K562 (cell line): Measurements from ENCODE around the gene TRAPPC12. TPM values are rescaled to one million over a fixed set of nuclear protein-coding genes. Genes with fewer than 3 reads are reported as not detected.

Experiments used
- ATAC-seq: fragments of 200-7000 bp; cut with Tn5 transposase; 3 replicates; pipeline ENCODE4 v1.9.1; 2020; ENCODE audit warnings: moderate library complexity
- BruUV-seq: library from RNA; stranded (reverse); fragments of 400-500 nt; replicated peaks from 2 replicates; lab custom pipeline; 2021; lab: Mats Ljungman, UMichigan
- CTCF ChIA-PET: fragments of 300-600 bp; formaldehyde crosslinking; extraction: SDS; loops from one replicate; lab custom pipeline; 2021; ENCODE audit warnings: low intra/inter-chr PET ratio; lab: Yijun Ruan, JAX
- POLR2A ChIA-PET: fragments of 300-600, 350-650 bp; sonication (Branson Sonifier 250); formaldehyde crosslinking; extraction: SDS; loops from one replicate; lab custom pipeline; 2021; ENCODE audit warnings: antibody characterized with exemption, inconsistent platforms; lab: Yijun Ruan, JAX
- DNase-seq, 4 experiments: peaks; one replicate each; pipeline versions ENCODE4 v3.0.0 to v3.0.0-alpha.2; 2011 to 2018; ENCODE audit warnings: low spot score in 3 of 4, mixed read lengths in 3 of 4; ENCODE audit errors: extremely low read depth in 1 of 4
- FAIRE-seq: peaks from 2 replicates; lab custom pipeline; 2011; peaks lifted over from hg19 to GRCh38; lab: Jason Lieb, UNC
- H2AFZ ChIP-seq: 2 replicates; pipeline ENCODE4 v1.6.0; 2011; ENCODE audit warnings: low read depth, low read length, control low read depth, inconsistent platforms
- H3K27ac ChIP-seq: fragments of 200-600 bp; 3 replicates; pipeline ENCODE4 v1.8.0; 2011; ENCODE audit warnings: low read depth, mild to moderate bottlenecking, control low read depth, inconsistent platforms, low read length, moderate library complexity, mixed read lengths; ENCODE audit errors: extremely low read depth
- H3K27me3 ChIP-seq, 2 experiments: fragments of 300-600 bp in 1 of 2; 2 replicates in 1 of 2; 3 replicates in 1 of 2; pipeline versions ENCODE4 v1.6.0 to v1.8.0; 2011; ENCODE audit warnings: inconsistent platforms in 2 of 2, low read length in 2 of 2, mild to moderate bottlenecking in 1 of 2, mixed read lengths in 1 of 2, moderate library complexity in 1 of 2; ENCODE audit not compliant: control insufficient read depth in 2 of 2, insufficient read depth in 2 of 2
- H3K36me3 ChIP-seq: fragments of 300-600 bp; 3 replicates; pipeline ENCODE4 v1.8.0; 2011; ENCODE audit warnings: mild to moderate bottlenecking, low read length, inconsistent platforms; ENCODE audit not compliant: control insufficient read depth, insufficient read depth
- H3K4me1 ChIP-seq, 2 experiments: fragments of 200-600 bp in 1 of 2; replicated peaks in 1 of 2; 2 replicates in 1 of 2; 3 replicates in 1 of 2; pipeline versions ENCODE4 v1.5.1 to v1.8.0; 2011; ENCODE audit warnings: inconsistent platforms in 2 of 2, low read length in 2 of 2, mild to moderate bottlenecking in 1 of 2, mixed read lengths in 1 of 2, moderate library complexity in 1 of 2; ENCODE audit not compliant: control insufficient read depth in 2 of 2, insufficient read depth in 2 of 2
- H3K4me2 ChIP-seq: 2 replicates; pipeline ENCODE4 v1.6.1; 2011; ENCODE audit warnings: low read length, control low read depth, inconsistent platforms, mixed read lengths; ENCODE audit not compliant: insufficient read depth
- H3K4me3 ChIP-seq: fragments of 200-600 bp; sonication (generic), shearing (Covaris generic); 2 replicates; pipeline ENCODE4 v1.5.1; 2016; ENCODE audit warnings: control low read depth, inconsistent platforms
- H3K79me2 ChIP-seq: fragments of 200-600 bp; 3 replicates; pipeline ENCODE4 v1.8.0; 2011; ENCODE audit warnings: low read length, inconsistent platforms; ENCODE audit not compliant: control insufficient read depth, insufficient read depth
- H3K9ac ChIP-seq, 2 experiments: 2 replicates each; pipeline versions ENCODE4 v1.6.0 to v1.6.1; 2011; ENCODE audit warnings: low read depth in 2 of 2, low read length in 2 of 2, control low read depth in 1 of 2, inconsistent platforms in 1 of 2, mild to moderate bottlenecking in 1 of 2, mixed read lengths in 1 of 2; ENCODE audit not compliant: insufficient read depth in 1 of 2
- H3K9me1 ChIP-seq: one replicate; pipeline ENCODE4 v1.6.0; 2011; ENCODE audit warnings: inconsistent platforms, mild to moderate bottlenecking, low read length, moderate library complexity; ENCODE audit not compliant: control insufficient read depth, insufficient read depth
- H3K9me3 ChIP-seq: replicated peaks from 2 replicates; pipeline ENCODE4 v1.5.1; 2011; ENCODE audit warnings: low read depth, low read length, inconsistent platforms; ENCODE audit not compliant: control insufficient read depth, insufficient read depth
- H4K20me1 ChIP-seq: replicated peaks from 2 replicates; pipeline ENCODE4 v1.6.1; 2011; ENCODE audit warnings: low read length, inconsistent platforms, mixed read lengths; ENCODE audit not compliant: control insufficient read depth, insufficient read depth
- BACH1 ChIP-seq: fragments of 200-800 bp; sonication (Bioruptor generic); IDR thresholded peaks from 2 replicates; pipeline ENCODE4 v1.6.1; 2016; ENCODE audit warnings: missing genetic modification characterization, missing compliant biosample characterization
- HDAC2 ChIP-seq: fragments of 450-650 bp; IDR thresholded peaks from 2 replicates; pipeline ENCODE4 v1.6.1; 2016; ENCODE audit warnings: mild to moderate bottlenecking
- KDM4B ChIP-seq, 2 experiments: fragments of 450-650 bp in 1 of 2; sonication (generic) in 1 of 2; IDR thresholded peaks; 2 replicates each; pipeline ENCODE4 v1.6.1; 2016 to 2017; ENCODE audit warnings: borderline replicate concordance in 2 of 2, antibody characterized with exemption in 1 of 2, low read depth in 1 of 2, mild to moderate bottlenecking in 1 of 2
- NEUROD1 ChIP-seq: fragments of 150-350 bp; IDR thresholded peaks from 2 replicates; pipeline ENCODE4 v1.6.1; 2014; ENCODE audit warnings: borderline replicate concordance, low read length, low read depth; ENCODE audit not compliant: partially characterized antibody
- SAFB ChIP-seq: fragments of 200-400 bp; formaldehyde crosslinking; IDR thresholded peaks from 2 replicates; pipeline ENCODE4 v1.6.1; 2017; ENCODE audit warnings: low read depth, low read length, borderline replicate concordance
- SMARCA4 ChIP-seq: fragments of 450-650 bp; IDR thresholded peaks from 2 replicates; pipeline ENCODE4 v1.6.1; 2016
- STAT5B ChIP-seq: fragments of 250-450 bp; sonication (Bioruptor Pico); IDR thresholded peaks from 2 replicates; pipeline ENCODE4 v1.8.0; 2021; ENCODE audit warnings: mild to moderate bottlenecking, inconsistent platforms
- TRIM24 ChIP-seq, 2 experiments: fragments of 450-650 bp; IDR thresholded peaks; 2 replicates each; pipeline ENCODE4 v1.6.1; 2016
- ZNF239 ChIP-seq: fragments of 250-450 bp; sonication (Bioruptor Pico); IDR thresholded peaks from 2 replicates; pipeline ENCODE4 v1.4.0; 2020; ENCODE audit warnings: mild to moderate bottlenecking
- WGBS: fragments of 100-300 bp; shearing (Covaris generic); methylation state at CpG from one replicate; pipeline ENCODE4 v1.1.6; 2016; ENCODE audit warnings: low coverage, mixed read lengths; ENCODE audit not compliant: insufficient coverage; ENCODE audit errors: missing lambda C conversion rate; 5-methylcytosine and 5-hydroxymethylcytosine counted together
- in situ Hi-C: fragments of 300-500 bp; cut with MboI; formaldehyde crosslinking; loops from 4 replicates; pipeline ENCODE4 v1.15.0; 2018; ENCODE audit warnings: inconsistent platforms, mixed read lengths
- intact Hi-C: fragments of 100-400 bp; cut with micrococcal nuclease; formaldehyde crosslinking; loops from 2 replicates; pipeline ENCODE4 v1.14.2; 2022
- polyA plus RNA-seq, 8 experiments: library from polyadenylated mRNA; depleted of rRNA in 4 of 8; stranded (reverse) in 5 of 8; unstranded in 3 of 8; fragments of >200 nt; fragmentation: Nextera tagmentation in 2 of 8; fragmentation: Illumina TruSeq in 1 of 8; extraction: Ambion mirVana in 2 of 8; extraction: Trizol in 1 of 8; gene quantifications; 2 replicates each; pipeline versions ENCODE4 v1.2.1 to v1.2.3, GENCODE V29; 2011 to 2014; ENCODE audit warnings: inconsistent platforms in 1 of 8, missing spikeins in 1 of 8
- total RNA-seq, 7 experiments: library from RNA; depleted of rRNA in 6 of 7; stranded (reverse); fragments of >200 nt in 6 of 7; fragmentation: Illumina TruSeq in 2 of 7; extraction: Trizol in 2 of 7; gene quantifications; 2 replicates each; pipeline versions ENCODE4 v1.2.1 to v1.2.3, GENCODE V29; 2011 to 2021; ENCODE audit warnings: low replicate concordance in 1 of 7
- TF ChIP-seq, protein P1 (sequence below): fragments of 450-650 bp; IDR thresholded peaks from 2 replicates; pipeline ENCODE4 v1.6.1; 2016; ENCODE audit warnings: low read depth

The TRAPPC12 gene
- total and polyA plus RNA-seq, 9 of the 15 experiments (the other 6 are each of a cell fraction or from before 2014, with no cell fraction given): 8.0 to 75.2 (median 39.1) TPM

GRCh38 chr2:3517948-3518495, 138.5 kb downstream of the TRAPPC12 start (continued):
- TF ChIP-seq KDM4B (IDR thresholded peaks at IDR 0.05; ENCODE audit: borderline replicate concordance in 2 of 2, low read depth in 1 of 2): no peak

DNA sequence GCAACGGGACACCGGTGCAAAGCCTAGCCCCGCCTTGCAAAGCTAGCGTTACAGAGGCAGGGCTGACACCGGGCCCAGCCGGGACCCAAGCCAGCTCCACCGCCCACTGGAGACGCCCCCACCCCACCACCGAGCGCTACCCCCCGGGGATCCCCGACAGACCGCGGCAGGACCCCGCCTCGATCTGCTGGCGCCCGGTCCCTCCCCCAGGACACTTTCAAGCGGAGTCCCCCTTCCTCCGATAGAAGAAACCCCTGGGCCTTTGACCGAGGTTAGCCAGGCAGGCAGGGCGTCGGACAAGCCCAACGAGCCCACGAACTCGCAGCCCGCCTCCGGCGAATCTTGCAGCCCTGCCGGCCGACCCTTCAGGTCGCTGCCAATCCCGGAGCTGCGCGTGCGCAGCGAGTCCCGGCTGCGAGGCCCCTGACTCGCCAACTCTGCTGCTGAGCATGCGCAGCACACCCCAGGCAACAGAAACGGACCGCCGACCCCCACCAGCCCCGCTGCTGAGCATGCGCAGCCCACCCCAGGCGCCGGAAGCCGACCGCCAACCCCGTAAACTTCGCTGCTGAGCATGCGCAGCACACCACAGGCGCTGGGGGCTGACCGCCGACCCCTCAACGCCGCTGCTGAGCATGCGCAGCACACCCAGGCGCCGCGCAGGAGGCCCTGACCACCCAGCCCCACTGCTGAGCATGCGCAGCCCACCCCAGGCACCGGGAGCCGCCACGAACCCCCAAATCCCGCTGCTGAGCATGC, 139.2 kb downstream of the TRAPPC12 start:
- intact Hi-C loops (loop anchor here (2.0 kb wide), 2 partner anchors 56 to 82 kb away; partner anchors contain the start of gene RPS7), in situ Hi-C loops (no loop called here)
- CTCF ChIA-PET: interaction anchor here (0.8 kb wide), 1 partner anchor 29 kb away, joined by 3 read pairs; no protein-coding TSS in a partner anchor
- FAIRE-seq (peak; percentile 76), ATAC-seq (peak; percentile 85), DNase-seq (peak; percentile 98 to 100 (median 99))
- Histone ChIP-seq H3K4me1 (peaks cover 23 to 28% of the 10 kb centered on the region in 2 experiments), H3K9me1 (no peaks in the 10 kb centered on the region), H3K9me3 (0 out of 2 replicates have a peak, but pooled peaks cover 3% of the 10 kb centered on the region), H2AFZ (peak overlapping the region; percentile 93), H3K4me2 (peak overlapping the region; percentile 93), H3K27me3 (no peaks in the 10 kb centered on the region), H3K27ac (peak overlapping the region; percentile 87), H3K79me2 (peaks cover 33% of the 10 kb centered on the region), H3K9ac (peak overlapping the region; percentile 77 to 93), H3K36me3 (peaks cover 15% of the 10 kb centered on the region; the same call in 1 of the 3 replicates), H4K20me1 (no peaks in the 10 kb centered on the region), H3K4me3 (peak overlapping the region; percentile 71)
- under 1% methylated on average over 55 of the region's 67 CpGs for WGBS
- POLR2A ChIA-PET: interaction anchor here (0.6 to 1.6 kb wide), 4 partner anchors 12 to 95 kb away, joined by 3 to 8 read pairs (median 3); partner anchors contain the start of gene RNASEH1
- no TSS peak for BruUV-seq
- TF ChIP-seq SMARCA4: no peak
- no peak for TF ChIP-seq ZNF239 (CRISPR knock-in tag)
- no peak for TF ChIP-seq STAT5B
- no peak for TF ChIP-seq NEUROD1
- TF ChIP-seq BACH1: no peak
- TF ChIP-seq HDAC2: no peak
- TF ChIP-seq SAFB: no peak
- TF ChIP-seq, protein P1, sequence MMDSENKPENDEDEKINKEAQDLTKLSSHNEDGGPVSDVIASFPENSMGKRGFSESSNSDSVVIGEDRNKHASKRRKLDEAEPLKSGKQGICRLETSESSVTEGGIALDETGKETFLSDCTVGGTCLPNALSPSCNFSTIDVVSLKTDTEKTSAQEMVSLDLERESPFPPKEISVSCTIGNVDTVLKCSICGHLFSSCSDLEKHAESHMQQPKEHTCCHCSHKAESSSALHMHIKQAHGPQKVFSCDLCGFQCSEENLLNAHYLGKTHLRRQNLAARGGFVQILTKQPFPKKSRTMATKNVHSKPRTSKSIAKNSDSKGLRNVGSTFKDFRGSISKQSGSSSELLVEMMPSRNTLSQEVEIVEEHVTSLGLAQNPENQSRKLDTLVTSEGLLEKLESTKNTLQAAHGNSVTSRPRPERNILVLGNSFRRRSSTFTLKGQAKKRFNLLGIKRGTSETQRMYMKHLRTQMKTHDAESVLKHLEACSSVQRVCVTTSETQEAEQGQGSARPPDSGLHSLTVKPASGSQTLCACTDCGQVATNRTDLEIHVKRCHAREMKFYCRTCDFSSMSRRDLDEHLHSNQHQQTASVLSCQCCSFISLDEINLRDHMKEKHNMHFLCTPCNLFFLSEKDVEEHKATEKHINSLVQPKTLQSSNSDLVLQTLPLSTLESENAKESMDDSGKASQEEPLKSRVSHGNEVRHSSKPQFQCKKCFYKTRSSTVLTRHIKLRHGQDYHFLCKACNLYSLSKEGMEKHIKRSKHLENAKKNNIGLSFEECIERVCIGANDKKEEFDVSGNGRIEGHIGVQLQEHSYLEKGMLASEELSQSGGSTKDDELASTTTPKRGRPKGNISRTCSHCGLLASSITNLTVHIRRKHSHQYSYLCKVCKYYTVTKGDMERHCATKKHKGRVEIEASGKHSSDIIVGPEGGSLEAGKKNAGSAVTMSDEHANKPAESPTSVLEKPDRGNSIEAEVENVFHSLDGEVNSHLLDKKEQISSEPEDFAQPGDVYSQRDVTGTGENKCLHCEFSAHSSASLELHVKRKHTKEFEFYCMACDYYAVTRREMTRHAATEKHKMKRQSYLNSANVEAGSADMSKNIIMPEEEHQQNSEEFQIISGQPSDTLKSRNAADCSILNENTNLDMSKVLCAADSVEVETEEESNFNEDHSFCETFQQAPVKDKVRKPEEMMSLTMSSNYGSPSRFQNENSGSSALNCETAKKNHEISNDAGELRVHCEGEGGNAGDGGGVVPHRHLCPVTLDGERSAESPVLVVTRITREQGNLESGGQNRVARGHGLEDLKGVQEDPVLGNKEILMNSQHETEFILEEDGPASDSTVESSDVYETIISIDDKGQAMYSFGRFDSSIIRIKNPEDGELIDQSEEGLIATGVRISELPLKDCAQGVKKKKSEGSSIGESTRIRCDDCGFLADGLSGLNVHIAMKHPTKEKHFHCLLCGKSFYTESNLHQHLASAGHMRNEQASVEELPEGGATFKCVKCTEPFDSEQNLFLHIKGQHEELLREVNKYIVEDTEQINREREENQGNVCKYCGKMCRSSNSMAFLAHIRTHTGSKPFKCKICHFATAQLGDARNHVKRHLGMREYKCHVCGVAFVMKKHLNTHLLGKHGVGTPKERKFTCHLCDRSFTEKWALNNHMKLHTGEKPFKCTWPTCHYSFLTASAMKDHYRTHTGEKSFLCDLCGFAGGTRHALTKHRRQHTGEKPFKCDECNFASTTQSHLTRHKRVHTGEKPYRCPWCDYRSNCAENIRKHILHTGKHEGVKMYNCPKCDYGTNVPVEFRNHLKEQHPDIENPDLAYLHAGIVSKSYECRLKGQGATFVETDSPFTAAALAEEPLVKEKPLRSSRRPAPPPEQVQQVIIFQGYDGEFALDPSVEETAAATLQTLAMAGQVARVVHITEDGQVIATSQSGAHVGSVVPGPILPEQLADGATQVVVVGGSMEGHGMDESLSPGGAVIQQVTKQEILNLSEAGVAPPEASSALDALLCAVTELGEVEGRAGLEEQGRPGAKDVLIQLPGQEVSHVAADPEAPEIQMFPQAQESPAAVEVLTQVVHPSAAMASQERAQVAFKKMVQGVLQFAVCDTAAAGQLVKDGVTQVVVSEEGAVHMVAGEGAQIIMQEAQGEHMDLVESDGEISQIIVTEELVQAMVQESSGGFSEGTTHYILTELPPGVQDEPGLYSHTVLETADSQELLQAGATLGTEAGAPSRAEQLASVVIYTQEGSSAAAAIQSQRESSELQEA: no peak
- TF ChIP-seq TRIM24 (IDR thresholded peaks at IDR 0.05): no peak
